ENCODE measurements around the gene CA12. TPM values are rescaled to one million over a fixed set of nuclear protein-coding genes. Genes with fewer than 3 reads are reported as not detected.

Gene CA12
- total and polyA plus RNA-seq, 9 of the 15 experiments (the other 6 are each of a cell fraction or from before 2014, with no cell fraction given) = 0.01 to 0.78 (median 0.15) TPM; not detected in 1

DNA sequence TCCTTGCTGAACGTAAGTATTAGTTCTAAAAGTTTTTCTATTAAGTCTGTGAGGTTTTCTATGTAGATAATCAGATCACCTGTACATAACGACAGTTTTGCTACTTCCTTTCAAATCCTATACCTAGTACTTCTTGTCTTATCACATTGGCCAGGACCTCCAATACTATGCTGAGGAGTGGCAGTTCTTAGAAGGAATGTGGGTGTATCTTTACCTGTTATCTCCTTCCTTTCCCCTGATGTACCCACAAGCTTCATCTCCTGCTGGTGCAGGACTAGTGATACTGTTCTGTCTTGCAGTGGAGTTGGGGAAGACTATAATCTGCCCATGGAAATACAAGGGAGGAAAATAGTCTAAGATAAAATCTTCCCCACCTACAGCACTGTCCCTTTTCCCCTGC lies 16.8 kb upstream of the CA12 start (continued):
- TF ChIP-seq, protein P1, sequence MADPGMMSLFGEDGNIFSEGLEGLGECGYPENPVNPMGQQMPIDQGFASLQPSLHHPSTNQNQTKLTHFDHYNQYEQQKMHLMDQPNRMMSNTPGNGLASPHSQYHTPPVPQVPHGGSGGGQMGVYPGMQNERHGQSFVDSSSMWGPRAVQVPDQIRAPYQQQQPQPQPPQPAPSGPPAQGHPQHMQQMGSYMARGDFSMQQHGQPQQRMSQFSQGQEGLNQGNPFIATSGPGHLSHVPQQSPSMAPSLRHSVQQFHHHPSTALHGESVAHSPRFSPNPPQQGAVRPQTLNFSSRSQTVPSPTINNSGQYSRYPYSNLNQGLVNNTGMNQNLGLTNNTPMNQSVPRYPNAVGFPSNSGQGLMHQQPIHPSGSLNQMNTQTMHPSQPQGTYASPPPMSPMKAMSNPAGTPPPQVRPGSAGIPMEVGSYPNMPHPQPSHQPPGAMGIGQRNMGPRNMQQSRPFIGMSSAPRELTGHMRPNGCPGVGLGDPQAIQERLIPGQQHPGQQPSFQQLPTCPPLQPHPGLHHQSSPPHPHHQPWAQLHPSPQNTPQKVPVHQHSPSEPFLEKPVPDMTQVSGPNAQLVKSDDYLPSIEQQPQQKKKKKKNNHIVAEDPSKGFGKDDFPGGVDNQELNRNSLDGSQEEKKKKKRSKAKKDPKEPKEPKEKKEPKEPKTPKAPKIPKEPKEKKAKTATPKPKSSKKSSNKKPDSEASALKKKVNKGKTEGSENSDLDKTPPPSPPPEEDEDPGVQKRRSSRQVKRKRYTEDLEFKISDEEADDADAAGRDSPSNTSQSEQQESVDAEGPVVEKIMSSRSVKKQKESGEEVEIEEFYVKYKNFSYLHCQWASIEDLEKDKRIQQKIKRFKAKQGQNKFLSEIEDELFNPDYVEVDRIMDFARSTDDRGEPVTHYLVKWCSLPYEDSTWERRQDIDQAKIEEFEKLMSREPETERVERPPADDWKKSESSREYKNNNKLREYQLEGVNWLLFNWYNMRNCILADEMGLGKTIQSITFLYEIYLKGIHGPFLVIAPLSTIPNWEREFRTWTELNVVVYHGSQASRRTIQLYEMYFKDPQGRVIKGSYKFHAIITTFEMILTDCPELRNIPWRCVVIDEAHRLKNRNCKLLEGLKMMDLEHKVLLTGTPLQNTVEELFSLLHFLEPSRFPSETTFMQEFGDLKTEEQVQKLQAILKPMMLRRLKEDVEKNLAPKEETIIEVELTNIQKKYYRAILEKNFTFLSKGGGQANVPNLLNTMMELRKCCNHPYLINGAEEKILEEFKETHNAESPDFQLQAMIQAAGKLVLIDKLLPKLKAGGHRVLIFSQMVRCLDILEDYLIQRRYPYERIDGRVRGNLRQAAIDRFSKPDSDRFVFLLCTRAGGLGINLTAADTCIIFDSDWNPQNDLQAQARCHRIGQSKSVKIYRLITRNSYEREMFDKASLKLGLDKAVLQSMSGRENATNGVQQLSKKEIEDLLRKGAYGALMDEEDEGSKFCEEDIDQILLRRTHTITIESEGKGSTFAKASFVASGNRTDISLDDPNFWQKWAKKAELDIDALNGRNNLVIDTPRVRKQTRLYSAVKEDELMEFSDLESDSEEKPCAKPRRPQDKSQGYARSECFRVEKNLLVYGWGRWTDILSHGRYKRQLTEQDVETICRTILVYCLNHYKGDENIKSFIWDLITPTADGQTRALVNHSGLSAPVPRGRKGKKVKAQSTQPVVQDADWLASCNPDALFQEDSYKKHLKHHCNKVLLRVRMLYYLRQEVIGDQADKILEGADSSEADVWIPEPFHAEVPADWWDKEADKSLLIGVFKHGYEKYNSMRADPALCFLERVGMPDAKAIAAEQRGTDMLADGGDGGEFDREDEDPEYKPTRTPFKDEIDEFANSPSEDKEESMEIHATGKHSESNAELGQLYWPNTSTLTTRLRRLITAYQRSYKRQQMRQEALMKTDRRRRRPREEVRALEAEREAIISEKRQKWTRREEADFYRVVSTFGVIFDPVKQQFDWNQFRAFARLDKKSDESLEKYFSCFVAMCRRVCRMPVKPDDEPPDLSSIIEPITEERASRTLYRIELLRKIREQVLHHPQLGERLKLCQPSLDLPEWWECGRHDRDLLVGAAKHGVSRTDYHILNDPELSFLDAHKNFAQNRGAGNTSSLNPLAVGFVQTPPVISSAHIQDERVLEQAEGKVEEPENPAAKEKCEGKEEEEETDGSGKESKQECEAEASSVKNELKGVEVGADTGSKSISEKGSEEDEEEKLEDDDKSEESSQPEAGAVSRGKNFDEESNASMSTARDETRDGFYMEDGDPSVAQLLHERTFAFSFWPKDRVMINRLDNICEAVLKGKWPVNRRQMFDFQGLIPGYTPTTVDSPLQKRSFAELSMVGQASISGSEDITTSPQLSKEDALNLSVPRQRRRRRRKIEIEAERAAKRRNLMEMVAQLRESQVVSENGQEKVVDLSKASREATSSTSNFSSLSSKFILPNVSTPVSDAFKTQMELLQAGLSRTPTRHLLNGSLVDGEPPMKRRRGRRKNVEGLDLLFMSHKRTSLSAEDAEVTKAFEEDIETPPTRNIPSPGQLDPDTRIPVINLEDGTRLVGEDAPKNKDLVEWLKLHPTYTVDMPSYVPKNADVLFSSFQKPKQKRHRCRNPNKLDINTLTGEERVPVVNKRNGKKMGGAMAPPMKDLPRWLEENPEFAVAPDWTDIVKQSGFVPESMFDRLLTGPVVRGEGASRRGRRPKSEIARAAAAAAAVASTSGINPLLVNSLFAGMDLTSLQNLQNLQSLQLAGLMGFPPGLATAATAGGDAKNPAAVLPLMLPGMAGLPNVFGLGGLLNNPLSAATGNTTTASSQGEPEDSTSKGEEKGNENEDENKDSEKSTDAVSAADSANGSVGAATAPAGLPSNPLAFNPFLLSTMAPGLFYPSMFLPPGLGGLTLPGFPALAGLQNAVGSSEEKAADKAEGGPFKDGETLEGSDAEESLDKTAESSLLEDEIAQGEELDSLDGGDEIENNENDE (IDR thresholded peaks at IDR 0.05; ENCODE audit: low read depth, low read length) = no peak
- no peak for TF ChIP-seq CCNT2 (IDR thresholded peaks at IDR 0.05; ENCODE audit: borderline replicate concordance, extremely low read depth, insufficient read length, low read depth, low read length)
- no peak for TF ChIP-seq GTF2A2 (tag; IDR thresholded peaks at IDR 0.05)
- TF ChIP-seq EHMT2 (IDR thresholded peaks at IDR 0.05) = no peak
- TF ChIP-seq CBFA2T2 (conservative IDR thresholded peaks at IDR 0.05) = peak; percentile 43
- no peak for TF ChIP-seq BRD4 (IDR thresholded peaks at IDR 0.05)
- TF ChIP-seq CXXC5 (CRISPR knock-in tag; IDR thresholded peaks at IDR 0.05) = no peak
- TF ChIP-seq ZC3H11A (IDR thresholded peaks at IDR 0.05; ENCODE audit: low read depth, low read length) = no peak
- TF ChIP-seq DACH1 (IDR thresholded peaks at IDR 0.05; ENCODE audit: partially characterized antibody) = peak; percentile 54
- TF ChIP-seq NCOA4 (IDR thresholded peaks at IDR 0.05; ENCODE audit: partially characterized antibody) = no peak
- 0 out of 2 replicates have a peak, but pooled peaks have one; percentile 39 for TF ChIP-seq STAT5A (IDR thresholded peaks at IDR 0.05; ENCODE audit: borderline replicate concordance, low read length)
- no peak for TF ChIP-seq ZFP1 (CRISPR knock-in tag; IDR thresholded peaks at IDR 0.05)
- TF ChIP-seq, protein P2, sequence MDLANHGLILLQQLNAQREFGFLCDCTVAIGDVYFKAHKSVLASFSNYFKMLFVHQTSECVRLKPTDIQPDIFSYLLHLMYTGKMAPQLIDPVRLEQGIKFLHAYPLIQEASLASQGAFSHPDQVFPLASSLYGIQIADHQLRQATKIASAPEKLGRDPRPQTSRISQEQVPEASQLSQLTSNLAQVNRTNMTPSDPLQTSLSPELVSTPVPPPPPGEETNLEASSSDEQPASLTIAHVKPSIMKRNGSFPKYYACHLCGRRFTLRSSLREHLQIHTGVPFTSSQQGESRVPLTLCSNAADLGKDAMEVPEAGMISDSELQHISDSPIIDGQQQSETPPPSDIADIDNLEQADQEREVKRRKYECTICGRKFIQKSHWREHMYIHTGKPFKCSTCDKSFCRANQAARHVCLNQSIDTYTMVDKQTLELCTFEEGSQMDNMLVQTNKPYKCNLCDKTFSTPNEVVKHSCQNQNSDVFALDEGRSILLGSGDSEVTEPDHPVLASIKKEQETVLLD (IDR thresholded peaks at IDR 0.05) = no peak
- 0 out of 2 replicates have a peak, but pooled peaks have one; percentile 32 for TF ChIP-seq TAL1 (IDR thresholded peaks at IDR 0.05)
- no peak for TF ChIP-seq MYC (IDR thresholded peaks at IDR 0.05; ENCODE audit: low read depth, low read length)
- TF ChIP-seq MYC (CRISPR knock-in tag; IDR thresholded peaks at IDR 0.05; ENCODE audit: borderline replicate concordance, low read depth) = no peak
- no peak for TF ChIP-seq JUND (IDR thresholded peaks at IDR 0.05; ENCODE audit: borderline replicate concordance, low read depth, low read length)
- peak; percentile 30; the same call in 1 of the 3 replicates for TF ChIP-seq JUND (tag; IDR thresholded peaks at IDR 0.05; ENCODE audit: borderline replicate concordance, low read depth, low read length)
- peak; percentile 88; the same call in 1 of the 2 replicates for TF ChIP-seq CTBP1 (IDR thresholded peaks at IDR 0.05; ENCODE audit: borderline replicate concordance)
